Rectal smooth muscle tissue (tissue), 1 donor: ENCODE measurements around the gene HSBP1L1.
A peak's percentile ranks its signal among the peaks of the same experiment; 100 is the strongest.

ENCODE experiments used
- H3K27ac ChIP-seq: one replicate; pipeline ENCODE4 v1.7.0; 2013; ENCODE audit warnings: low read depth, low read length, inconsistent platforms
- H3K27me3 ChIP-seq: one replicate; pipeline ENCODE4 v1.7.0; 2013; ENCODE audit warnings: low read length; ENCODE audit not compliant: control insufficient read depth, insufficient read depth
- H3K36me3 ChIP-seq: one replicate; pipeline ENCODE4 v1.7.0; 2013; ENCODE audit warnings: low read length; ENCODE audit not compliant: control insufficient read depth, insufficient read depth
- H3K4me1 ChIP-seq: one replicate; pipeline ENCODE4 v1.7.0; 2013; ENCODE audit warnings: low read length; ENCODE audit not compliant: control insufficient read depth, insufficient read depth
- H3K4me3 ChIP-seq: one replicate; pipeline ENCODE4 v1.7.0; 2013; ENCODE audit warnings: low read length
- H3K9ac ChIP-seq: one replicate; pipeline ENCODE4 v1.7.0; 2013; ENCODE audit warnings: low read length

The HSBP1L1 gene

GRCh38 chr18:79962311-79962710, 2.1 kb upstream of the HSBP1L1 start:
- Histone ChIP-seq H3K36me3 (no peaks in the 10 kb centered on the region), H3K27ac (no peak overlapping the region)

GRCh38 chr18:79962835-79963657, 1.4 kb upstream of the HSBP1L1 start:
- H3K27ac ChIP-seq = no peak overlapping the region
- H3K9ac ChIP-seq = no peak overlapping the region
- H3K27me3 ChIP-seq = no peaks in the 10 kb centered on the region
- no peaks in the 10 kb centered on the region for H3K36me3 ChIP-seq
- H3K4me3 ChIP-seq = no peak overlapping the region
- H3K4me1 ChIP-seq = peaks cover 7% of the 10 kb centered on the region

More at GRCh38 chr18:79962311-79962710, 2.1 kb upstream of the HSBP1L1 start:
- H3K4me1 ChIP-seq = peaks cover 7% of the 10 kb centered on the region
- no peak overlapping the region for H3K9ac ChIP-seq
- no peaks in the 10 kb centered on the region for H3K27me3 ChIP-seq
- no peak overlapping the region for H3K4me3 ChIP-seq

DNA sequence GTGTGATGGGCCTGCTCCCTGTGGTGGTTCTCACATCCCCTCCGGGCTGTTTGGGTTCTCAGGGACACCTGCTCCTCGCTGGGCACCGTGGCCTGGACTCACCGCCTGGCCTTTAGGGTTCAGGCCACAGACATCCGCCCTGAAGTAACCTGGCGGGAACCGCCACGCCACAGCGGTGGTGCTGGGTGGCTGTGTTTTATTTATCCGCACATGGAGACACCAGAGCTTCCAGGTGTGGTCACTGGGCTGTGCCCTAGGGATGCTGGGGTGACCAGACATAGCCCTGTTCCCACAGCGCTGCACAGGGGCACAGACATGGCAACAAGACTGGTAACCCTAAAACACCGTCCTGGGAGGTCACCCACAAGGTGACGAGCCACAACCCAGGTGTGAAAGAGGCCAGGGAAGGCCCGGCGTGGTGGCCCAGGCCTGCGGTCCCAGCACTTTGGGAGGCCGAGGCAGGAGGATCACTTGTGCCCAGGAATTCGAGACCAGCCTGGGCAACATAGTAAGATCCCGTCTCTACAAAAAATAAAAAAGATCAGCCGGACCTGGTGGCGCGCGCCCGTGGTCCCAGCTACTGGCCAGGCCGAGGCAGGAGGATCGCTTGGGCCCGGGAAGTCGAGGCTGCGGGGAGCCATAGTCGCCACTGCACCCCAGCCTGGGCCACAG, 649 bp upstream of the HSBP1L1 start:
- H3K9ac ChIP-seq = no peak overlapping the region
- H3K4me1 ChIP-seq = peaks cover 7% of the 10 kb centered on the region

GRCh38 chr18:79965119-79965902, 868 bp downstream of the HSBP1L1 start:
- peak overlapping the region; percentile 11 for H3K27ac ChIP-seq
- peak overlapping the region; percentile 61 for H3K9ac ChIP-seq
- H3K4me1 ChIP-seq = peaks cover 7% of the 10 kb centered on the region
- peaks cover 2% of the 10 kb centered on the region for H3K36me3 ChIP-seq
- no peaks in the 10 kb centered on the region for H3K27me3 ChIP-seq
- H3K4me3 ChIP-seq = peak overlapping the region; percentile 73

More for the DNA sequence above, 649 bp upstream of the HSBP1L1 start:
- Histone ChIP-seq H3K27ac (no peak overlapping the region), H3K27me3 (no peaks in the 10 kb centered on the region), H3K4me3 (peak overlapping the region; percentile 73), H3K36me3 (no peaks in the 10 kb centered on the region)

DNA sequence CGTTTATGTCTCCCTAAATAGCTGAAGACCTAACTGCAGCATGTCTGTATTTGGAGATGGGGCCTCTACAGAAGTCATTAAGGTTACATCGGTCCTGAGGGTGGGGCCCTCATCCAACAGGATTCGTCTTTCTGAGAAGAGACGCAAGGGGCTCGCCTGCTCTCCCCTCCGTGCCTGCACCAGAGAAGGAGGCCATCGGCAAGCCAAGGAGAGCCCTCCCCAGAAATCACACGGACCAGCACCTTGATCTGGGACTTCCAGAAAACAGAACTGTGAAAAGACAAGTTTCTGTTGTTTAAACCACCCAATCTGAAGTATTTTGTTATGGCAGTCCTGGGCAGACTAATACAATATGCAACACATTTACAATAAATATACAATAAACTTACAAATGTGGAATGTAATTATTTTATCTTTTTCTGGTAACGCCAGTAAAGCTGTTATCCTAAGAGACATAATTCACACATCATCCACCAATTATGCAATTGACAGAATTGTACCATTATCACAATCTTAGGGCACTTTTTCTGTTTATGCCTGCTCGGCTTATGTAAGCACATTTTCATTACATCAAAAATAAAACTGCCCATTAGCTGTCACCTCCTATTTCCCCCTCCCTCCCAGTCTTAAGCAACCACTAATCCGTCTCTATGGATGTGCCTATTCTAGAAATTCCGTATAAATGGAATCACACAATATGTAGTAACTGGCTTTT, 6.1 kb downstream of the HSBP1L1 start:
- Histone ChIP-seq H3K9ac (no peak overlapping the region), H3K27me3 (no peaks in the 10 kb centered on the region), H3K4me3 (no peak overlapping the region), H3K36me3 (peaks cover 16% of the 10 kb centered on the region), H3K4me1 (peaks cover 1% of the 10 kb centered on the region), H3K27ac (no peak overlapping the region)

- Histone ChIP-seq H3K9ac (no peak overlapping the region), H3K36me3 (peaks cover 16% of the 10 kb centered on the region), H3K4me3 (no peak overlapping the region), H3K4me1 (no peaks in the 10 kb centered on the region), H3K27me3 (no peaks in the 10 kb centered on the region), H3K27ac (no peak overlapping the region)
Measured at GRCh38 chr18:79971211-79971952, 6.9 kb downstream of the HSBP1L1 start.

GRCh38 chr18:79971986-79972385, 7.5 kb downstream of the HSBP1L1 start:
- no peak overlapping the region for H3K9ac ChIP-seq
- H3K36me3 ChIP-seq = peaks cover 16% of the 10 kb centered on the region
- no peak overlapping the region for H3K4me3 ChIP-seq
- no peaks in the 10 kb centered on the region for H3K27me3 ChIP-seq
- no peak overlapping the region for H3K27ac ChIP-seq
- H3K4me1 ChIP-seq = no peaks in the 10 kb centered on the region

- Histone ChIP-seq H3K36me3 (peaks cover 16% of the 10 kb centered on the region), H3K4me3 (no peak overlapping the region), H3K27ac (no peak overlapping the region), H3K9ac (no peak overlapping the region), H3K27me3 (no peaks in the 10 kb centered on the region), H3K4me1 (no peaks in the 10 kb centered on the region)
Measured at GRCh38 chr18:79972720-79973119, 8.3 kb downstream of the HSBP1L1 start.

DNA sequence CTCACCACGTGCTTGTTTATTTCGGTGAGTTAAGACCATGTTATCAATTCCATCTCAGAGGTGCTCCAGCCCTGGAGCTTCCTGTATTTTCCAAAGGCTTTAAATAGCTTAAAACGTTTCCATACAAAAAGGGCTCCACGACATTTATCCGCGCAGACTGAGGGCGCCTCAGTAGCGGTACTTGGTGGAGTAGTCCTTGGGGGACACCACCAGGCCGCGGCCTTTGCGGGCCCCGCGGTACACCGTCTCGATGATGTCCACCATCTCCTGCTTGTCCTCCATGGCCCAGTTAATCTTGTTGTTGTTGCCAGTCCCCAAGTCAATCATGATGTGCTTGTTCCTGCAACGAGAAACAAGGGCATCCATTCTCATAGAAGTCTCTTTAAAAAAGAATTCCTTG, 9.1 kb downstream of the HSBP1L1 start:
- H3K4me3 ChIP-seq = no peak overlapping the region
- H3K36me3 ChIP-seq = peaks cover 16% of the 10 kb centered on the region
- no peak overlapping the region for H3K27ac ChIP-seq
- H3K4me1 ChIP-seq = no peaks in the 10 kb centered on the region
- no peak overlapping the region for H3K9ac ChIP-seq
- no peaks in the 10 kb centered on the region for H3K27me3 ChIP-seq

DNA sequence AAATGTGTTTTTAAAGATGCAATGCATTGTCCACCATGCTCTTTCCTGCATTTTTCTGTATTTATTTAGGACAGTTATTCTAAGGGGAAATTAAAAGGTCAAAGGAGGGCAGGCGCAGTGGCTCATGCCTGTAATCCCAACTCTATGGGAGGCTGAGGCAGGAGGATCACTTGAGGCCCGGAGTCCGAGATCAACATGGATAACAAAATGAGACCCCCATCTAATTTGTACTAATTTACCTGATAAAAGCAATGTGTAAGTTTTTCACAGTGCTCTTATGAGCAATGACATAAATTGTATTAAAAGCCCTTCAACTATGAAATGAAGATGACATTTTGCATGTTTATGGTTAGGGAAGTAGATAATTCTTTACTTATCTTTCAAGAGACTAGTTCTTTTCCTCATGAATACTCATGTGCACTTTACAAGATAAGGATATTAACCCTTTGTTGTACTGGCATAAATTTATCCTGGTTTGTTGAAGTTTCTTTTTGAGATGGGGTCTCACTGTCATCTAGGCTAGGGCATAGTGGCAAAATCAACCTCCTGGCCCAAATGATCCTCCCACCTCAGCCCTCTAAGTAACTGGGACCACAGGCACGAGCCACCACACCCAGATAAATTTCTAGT, 9.7 kb downstream of the HSBP1L1 start:
- Histone ChIP-seq H3K4me1 (no peaks in the 10 kb centered on the region), H3K9ac (no peak overlapping the region), H3K36me3 (peaks cover 16% of the 10 kb centered on the region), H3K27me3 (no peaks in the 10 kb centered on the region), H3K4me3 (no peak overlapping the region), H3K27ac (no peak overlapping the region)

GRCh38 chr18:79975043-79975442, 10.6 kb downstream of the HSBP1L1 start:
- peaks cover 20% of the 10 kb centered on the region for H3K36me3 ChIP-seq

More at GRCh38 chr18:79975043-79975442, 10.6 kb downstream of the HSBP1L1 start:
- Histone ChIP-seq H3K9ac (no peak overlapping the region), H3K27ac (no peak overlapping the region), H3K4me1 (no peaks in the 10 kb centered on the region), H3K4me3 (no peak overlapping the region), H3K27me3 (no peaks in the 10 kb centered on the region)
